ENCODE measurements around the gene DCDC2B. TPM values are rescaled to one million over a fixed set of nuclear protein-coding genes. Genes with fewer than 3 reads are reported as not detected.

DCDC2B gene
- polyA plus RNA-seq, 1 experiment: not detected

DNA sequence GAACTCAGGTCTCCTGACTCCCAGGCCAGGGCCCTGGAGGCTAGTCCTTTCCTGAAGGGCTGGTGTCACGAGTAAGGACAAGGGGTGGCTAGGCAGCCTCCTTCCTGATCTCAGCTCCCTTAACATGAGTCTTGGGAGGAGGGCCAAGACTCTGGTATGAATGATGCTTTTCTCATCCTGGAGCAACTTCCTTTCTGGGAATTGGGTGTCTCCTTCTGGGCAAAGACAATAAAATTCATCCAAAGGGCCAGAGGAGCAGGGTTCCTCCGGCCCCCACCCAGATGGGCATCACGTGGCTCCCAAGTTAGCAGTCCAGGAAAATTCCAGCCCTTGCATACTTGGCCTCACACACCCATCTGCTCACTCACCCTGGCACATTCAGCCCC is 38.0 kb downstream of the DCDC2B start, which contains the start of gene FAM167B:
Gene FAM167B (plus strand): TSS at position 335 of the 386 bp plus-strand sequence. CDS start 200 bp downstream, outside the sequence.
- ChIA-PET CTCF (interaction anchor here (0.6 to 3.4 kb wide), 5 partner anchors 9 to 101 kb away, joined by 3 to 15 read pairs (median 6); no protein-coding TSS in a partner anchor), POLR2A (interaction anchor here (1.1 kb wide), 1 partner anchor 11 kb away, joined by 3 read pairs; no protein-coding TSS in a partner anchor)
- Histone ChIP-seq H3K9me3 (ENCODE audit: control insufficient read depth, insufficient read depth, low read length) (no peaks in the 10 kb centered on the region; the same call in 1 of the 2 replicates), H3K27ac (ENCODE audit: low read depth, low read length) (peak within 1 kb of the TSS; percentile 21), H3K27me3 (ENCODE audit: control insufficient read depth, insufficient read depth, low read length) (no peaks in the 10 kb centered on the region), H3K4me3 (ENCODE audit: low read depth, low read length) (no peak within 1 kb of the TSS)
- no peak for DNase-seq (ENCODE audit: low read depth, low spot score)
- TF ChIP-seq, protein P1, sequence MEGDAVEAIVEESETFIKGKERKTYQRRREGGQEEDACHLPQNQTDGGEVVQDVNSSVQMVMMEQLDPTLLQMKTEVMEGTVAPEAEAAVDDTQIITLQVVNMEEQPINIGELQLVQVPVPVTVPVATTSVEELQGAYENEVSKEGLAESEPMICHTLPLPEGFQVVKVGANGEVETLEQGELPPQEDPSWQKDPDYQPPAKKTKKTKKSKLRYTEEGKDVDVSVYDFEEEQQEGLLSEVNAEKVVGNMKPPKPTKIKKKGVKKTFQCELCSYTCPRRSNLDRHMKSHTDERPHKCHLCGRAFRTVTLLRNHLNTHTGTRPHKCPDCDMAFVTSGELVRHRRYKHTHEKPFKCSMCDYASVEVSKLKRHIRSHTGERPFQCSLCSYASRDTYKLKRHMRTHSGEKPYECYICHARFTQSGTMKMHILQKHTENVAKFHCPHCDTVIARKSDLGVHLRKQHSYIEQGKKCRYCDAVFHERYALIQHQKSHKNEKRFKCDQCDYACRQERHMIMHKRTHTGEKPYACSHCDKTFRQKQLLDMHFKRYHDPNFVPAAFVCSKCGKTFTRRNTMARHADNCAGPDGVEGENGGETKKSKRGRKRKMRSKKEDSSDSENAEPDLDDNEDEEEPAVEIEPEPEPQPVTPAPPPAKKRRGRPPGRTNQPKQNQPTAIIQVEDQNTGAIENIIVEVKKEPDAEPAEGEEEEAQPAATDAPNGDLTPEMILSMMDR (IDR thresholded peaks at IDR 0.05; ENCODE audit: low read depth, low read length): no peak

DNA sequence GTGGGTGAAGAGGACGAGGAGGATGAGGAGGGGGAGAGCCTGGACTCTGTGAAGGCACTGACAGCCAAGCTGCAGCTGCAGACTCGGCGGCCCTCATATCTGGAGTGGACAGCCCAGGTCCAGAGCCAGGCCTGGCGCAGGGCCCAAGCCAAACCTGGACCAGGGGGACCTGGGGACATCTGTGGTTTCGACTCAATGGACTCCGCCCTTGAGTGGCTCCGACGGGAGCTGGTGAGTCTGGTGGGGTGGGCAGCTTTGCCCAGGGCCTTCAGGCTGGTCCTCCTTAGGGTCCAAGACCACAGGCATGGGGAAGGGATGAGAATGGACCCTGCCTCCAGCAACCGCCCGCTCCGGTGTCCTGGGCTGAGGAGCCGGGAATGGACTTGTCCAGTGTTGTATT is 38.6 kb downstream of the DCDC2B start:
- Histone ChIP-seq H3K27ac (ENCODE audit: low read depth, low read length) (peak overlapping the region; percentile 21), H3K4me3 (ENCODE audit: low read depth, low read length) (no peak overlapping the region), H3K27me3 (ENCODE audit: control insufficient read depth, insufficient read depth, low read length) (no peaks in the 10 kb centered on the region), H3K9me3 (ENCODE audit: control insufficient read depth, insufficient read depth, low read length) (no peaks in the 10 kb centered on the region; the same call in 1 of the 2 replicates)
- DNase-seq (ENCODE audit: low read depth, low spot score): no peak
- TF ChIP-seq, protein P1 (IDR thresholded peaks at IDR 0.05; ENCODE audit: low read depth, low read length): no peak
- CTCF ChIA-PET: interaction anchor here (0.6 to 3.4 kb wide), 8 partner anchors 8 to 111 kb away, joined by 3 to 15 read pairs (median 6); no protein-coding TSS in a partner anchor
- POLR2A ChIA-PET: no interaction called here

DNA sequence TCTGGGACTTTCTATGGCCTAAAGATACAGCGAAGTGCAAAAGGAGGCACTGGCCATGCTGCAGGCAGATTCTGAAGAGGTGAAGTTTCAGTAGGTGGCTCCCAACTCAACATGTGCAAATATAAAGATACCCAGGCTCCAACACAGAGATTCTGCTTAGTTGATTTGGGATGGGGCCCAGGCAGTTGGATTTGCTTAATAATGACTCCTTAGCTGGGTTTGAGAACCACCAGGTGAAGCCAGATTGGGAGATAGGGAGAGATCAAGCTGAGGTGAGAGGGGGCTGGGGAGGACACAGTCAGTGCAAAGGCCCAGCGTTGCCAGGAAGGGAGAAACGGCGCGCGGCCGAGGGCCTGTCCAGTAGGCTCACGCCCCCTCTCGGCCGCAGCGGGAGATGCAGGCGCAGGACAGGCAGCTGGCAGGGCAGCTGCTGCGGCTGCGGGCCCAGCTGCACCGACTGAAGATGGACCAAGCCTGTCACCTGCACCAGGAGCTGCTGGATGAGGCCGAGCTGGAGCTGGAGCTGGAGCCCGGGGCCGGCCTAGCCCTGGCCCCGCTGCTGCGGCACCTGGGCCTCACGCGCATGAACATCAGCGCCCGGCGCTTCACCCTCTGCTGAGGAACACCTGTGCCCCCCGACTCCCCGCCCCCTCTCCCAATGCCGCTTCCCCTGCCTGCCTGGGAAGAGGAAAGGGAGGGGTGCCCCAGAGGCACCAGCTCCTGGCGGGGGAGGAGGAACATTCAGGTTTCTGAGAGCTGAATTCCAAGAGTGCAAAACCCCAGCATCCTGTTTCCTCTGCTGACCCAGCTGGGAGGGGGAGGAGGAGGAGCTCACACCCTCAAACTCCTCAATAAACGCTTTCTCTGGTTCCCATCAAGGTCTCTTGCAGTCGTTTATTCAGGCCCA is 39.3 kb downstream of the DCDC2B start:
- peak; percentile 27 for DNase-seq (ENCODE audit: low read depth, low spot score)
- ChIA-PET CTCF (interaction anchor here (0.6 to 3.4 kb wide), 18 partner anchors 8 to 111 kb away, joined by 3 to 15 read pairs (median 4); no protein-coding TSS in a partner anchor), POLR2A (interaction anchor here (0.5 to 0.7 kb wide), 2 partner anchors 95 to 263 kb away, joined by 4 to 5 read pairs; no protein-coding TSS in a partner anchor)
- TF ChIP-seq, protein P1 (IDR thresholded peaks at IDR 0.05; ENCODE audit: low read depth, low read length): peak; percentile 75
- no peak overlapping the region for H3K27ac ChIP-seq (ENCODE audit: low read depth, low read length)
- H3K4me3 ChIP-seq (ENCODE audit: low read depth, low read length): no peak overlapping the region
- H3K9me3 ChIP-seq (ENCODE audit: control insufficient read depth, insufficient read depth, low read length): no peaks in the 10 kb centered on the region; the same call in 1 of the 2 replicates
- H3K27me3 ChIP-seq (ENCODE audit: control insufficient read depth, insufficient read depth, low read length): no peaks in the 10 kb centered on the region

DNA sequence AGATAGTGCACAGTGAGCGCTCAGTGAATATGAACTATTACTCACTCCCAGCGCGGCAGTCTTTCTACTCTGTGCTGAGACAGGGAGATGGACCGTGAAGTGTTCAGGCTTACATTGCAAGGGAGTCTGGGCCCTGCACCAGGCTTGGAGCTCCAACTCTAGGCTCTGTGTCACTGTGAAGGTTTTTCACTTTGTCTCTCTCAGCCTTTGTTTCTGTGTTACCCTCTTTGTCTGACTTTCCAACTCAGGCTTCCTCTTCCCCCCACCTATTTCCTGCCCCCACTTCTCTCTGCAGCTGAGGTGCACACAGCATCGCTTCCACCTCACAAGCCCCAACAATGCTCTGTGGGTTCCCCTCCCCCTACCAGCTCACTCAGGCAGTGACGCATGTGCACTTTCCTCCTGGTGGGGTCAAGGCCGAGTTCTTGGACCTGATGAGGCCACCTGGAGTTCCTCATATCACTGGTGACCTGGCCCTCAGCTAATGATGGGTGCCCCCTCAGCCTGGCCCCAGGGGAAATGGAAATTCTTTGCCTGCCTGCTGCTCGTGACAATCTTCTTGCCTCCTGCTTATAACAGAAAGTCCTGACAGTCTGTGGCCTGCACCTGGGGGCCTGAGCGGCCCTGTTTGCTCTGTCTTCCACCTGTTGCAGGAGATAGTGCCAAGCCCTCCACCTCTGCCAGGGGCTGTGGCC is 41.1 kb downstream of the DCDC2B start:
- ChIA-PET POLR2A (interaction anchor here (0.7 kb wide), 1 partner anchor 9 kb away, joined by 5 read pairs; no protein-coding TSS in a partner anchor), CTCF (interaction anchor here (0.6 kb wide), 1 partner anchor 16 kb away, joined by 6 read pairs; no protein-coding TSS in a partner anchor)
- Histone ChIP-seq H3K27me3 (ENCODE audit: control insufficient read depth, insufficient read depth, low read length) (no peaks in the 10 kb centered on the region), H3K27ac (ENCODE audit: low read depth, low read length) (no peak overlapping the region), H3K4me3 (ENCODE audit: low read depth, low read length) (no peak overlapping the region), H3K9me3 (ENCODE audit: control insufficient read depth, insufficient read depth, low read length) (no peaks in the 10 kb centered on the region; the same call in 1 of the 2 replicates)
- TF ChIP-seq, protein P1 (IDR thresholded peaks at IDR 0.05; ENCODE audit: low read depth, low read length): no peak
- no peak for DNase-seq (ENCODE audit: low read depth, low spot score)
